COLO668 (cell line): ENCODE data around the gene CYP2A6.
"Not testable (repeated sequence)": the region's sequence is repeated elsewhere in the genome, so short reads cannot be mapped to it uniquely, and the experiment has no call there.

ENCODE experiments used
- DNase-seq: peaks from one replicate; lab custom pipeline; 2025; ENCODE audit not compliant: unreplicated experiment; lab: John Stamatoyannopoulos, UW

The CYP2A6 gene

GRCh38 chr19:40850277-40850676 lies at the start of gene CYP2A6:
CYP2A6 (minus strand) TSS chr19:40850447; CDS start chr19:40850426, 21 bp downstream.
- DNase-seq, result not testable (repeated sequence)

GRCh38 chr19:40899964-40900363 lies 49.7 kb upstream of the CYP2A6 start:
- not testable (repeated sequence) for DNase-seq

- not testable (repeated sequence) for DNase-seq
These were observed 46.9 kb upstream of the CYP2A6 start for GRCh38 chr19:40896843-40897789.

- no peak for DNase-seq
These were observed 46.2 kb upstream of the CYP2A6 start for GRCh38 chr19:40896418-40896796.

GRCh38 chr19:40893112-40893511 lies 42.9 kb upstream of the CYP2A6 start:
- no peak for DNase-seq

GRCh38 chr19:40889366-40889765 lies 39.1 kb upstream of the CYP2A6 start:
- no peak for DNase-seq

DNA sequence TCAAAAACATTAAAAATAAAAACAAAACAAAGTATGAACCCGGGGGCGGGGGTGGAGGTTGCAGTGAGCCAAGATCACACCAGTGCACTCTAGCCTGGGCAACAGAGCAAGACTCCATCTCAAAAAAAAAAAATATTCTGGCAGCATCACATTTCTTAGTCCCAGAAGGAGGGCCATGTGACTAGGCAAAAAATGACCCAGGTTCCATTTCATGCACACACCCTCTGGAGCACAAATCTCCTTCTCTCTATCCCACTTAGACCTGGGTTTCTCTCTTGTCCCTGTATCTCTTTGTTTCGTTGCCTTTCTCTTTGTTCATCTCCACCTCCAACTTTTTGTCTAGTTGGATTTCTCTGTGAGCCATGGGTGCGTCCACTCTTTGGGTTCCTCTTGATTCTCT lies 37.9 kb upstream of the CYP2A6 start:
- DNase-seq, result no peak

DNA sequence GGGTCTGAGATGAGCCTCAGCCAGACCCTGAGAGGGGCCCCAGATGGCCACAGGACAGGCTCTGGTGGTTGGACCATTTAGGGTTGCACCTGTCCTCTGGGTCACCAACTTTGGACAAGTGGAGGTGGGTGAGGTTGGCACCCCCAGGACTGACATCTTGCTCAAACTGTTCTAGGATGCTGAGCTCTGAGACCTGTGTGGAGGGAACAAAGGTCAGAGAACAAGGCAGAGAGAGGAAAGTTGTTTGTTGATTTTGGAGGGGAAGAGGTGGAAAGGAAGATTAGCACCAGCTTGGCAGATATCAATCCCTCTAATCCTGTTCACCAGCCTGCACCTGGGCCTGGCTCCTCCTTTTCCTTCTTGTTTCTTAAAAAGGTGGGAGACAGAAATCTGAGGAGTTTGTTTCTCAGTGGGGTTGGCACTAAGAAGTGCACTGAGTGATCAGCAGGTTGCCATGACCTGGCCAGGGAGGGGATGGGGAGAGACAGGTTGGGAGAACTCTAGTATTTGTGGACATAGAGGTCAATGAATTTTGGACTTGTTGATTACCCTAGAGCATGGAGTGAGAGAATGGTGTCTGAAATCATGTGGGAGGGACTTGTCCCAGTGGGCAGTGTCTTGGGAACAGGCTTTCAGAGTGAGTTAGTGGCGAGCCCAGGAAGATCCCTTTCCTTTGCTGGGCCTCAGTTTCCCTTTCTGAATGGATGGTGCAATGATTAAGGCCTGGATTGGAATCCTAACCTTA lies 34.1 kb upstream of the CYP2A6 start:
- DNase-seq, result not testable (repeated sequence)

- DNase-seq, result not testable (repeated sequence)
These were observed 31.8 kb upstream of the CYP2A6 start, which contains the start of gene CYP2A7 for GRCh38 chr19:40882062-40882461. CYP2A7 (minus strand) TSS chr19:40882231; CDS start chr19:40882210, 21 bp downstream.

DNA sequence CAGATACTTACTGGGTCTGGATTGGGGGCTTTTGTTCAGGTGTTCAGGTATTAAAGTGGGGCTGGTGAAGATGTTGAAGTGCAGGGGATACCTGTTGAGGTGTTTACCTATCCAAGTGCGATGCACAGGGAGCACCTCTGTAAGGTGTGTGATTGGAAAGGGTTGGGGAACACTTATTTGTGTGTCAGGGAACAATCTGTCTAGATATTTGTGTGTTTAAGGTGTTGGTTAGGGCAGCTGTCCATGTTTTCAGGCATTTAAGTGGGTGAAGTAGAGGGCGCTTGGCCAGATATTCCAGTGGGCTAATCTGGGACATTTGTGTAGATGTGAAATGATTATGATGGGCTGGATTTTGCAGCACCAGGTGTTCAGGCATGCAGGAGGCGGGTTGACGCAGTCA lies 29.1 kb upstream of the CYP2A6 start:
- DNase-seq, result not testable (repeated sequence)

- DNase-seq, result not testable (repeated sequence)
These were observed 25.3 kb upstream of the CYP2A6 start for GRCh38 chr19:40875526-40875951.

DNA sequence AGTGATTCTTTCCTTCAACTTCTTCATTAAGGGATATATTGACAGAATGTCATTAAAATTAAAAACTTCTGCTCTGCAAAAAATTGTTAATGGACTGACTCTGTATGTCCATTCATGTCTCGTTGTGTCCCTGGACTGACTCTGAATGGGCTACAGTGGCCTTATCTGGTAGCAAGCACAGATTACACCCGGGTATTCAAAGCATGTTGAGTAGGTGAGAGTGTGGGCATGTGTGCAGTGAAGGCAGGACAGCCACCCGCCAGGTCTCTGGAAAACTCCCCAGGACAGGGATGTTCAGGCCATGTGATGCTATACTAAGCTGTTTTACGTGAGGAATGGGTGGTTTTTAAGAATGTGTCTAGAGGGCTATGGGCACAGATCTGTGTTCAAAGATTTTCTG lies 24.6 kb upstream of the CYP2A6 start:
- DNase-seq, result not testable (repeated sequence)

DNA sequence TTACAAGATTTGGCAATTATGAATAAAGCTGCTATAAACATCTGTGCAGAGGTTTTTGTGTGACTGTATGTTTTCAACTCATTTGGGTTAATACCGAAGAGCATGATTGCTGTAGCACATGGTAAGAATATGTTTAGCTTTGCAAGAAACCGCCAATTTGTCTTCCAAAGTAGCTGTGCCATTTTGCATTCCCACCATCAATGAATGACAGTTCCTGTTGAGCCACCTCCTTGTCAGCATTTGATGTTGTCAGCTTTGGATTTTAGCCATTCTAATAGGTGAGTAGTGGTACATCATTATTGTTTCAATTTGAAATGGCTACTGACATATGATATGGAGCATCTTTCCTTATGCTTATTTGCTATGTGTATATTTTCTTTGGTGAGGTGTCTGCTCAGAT lies 23.6 kb upstream of the CYP2A6 start:
- DNase-seq, result not testable (repeated sequence)

DNA sequence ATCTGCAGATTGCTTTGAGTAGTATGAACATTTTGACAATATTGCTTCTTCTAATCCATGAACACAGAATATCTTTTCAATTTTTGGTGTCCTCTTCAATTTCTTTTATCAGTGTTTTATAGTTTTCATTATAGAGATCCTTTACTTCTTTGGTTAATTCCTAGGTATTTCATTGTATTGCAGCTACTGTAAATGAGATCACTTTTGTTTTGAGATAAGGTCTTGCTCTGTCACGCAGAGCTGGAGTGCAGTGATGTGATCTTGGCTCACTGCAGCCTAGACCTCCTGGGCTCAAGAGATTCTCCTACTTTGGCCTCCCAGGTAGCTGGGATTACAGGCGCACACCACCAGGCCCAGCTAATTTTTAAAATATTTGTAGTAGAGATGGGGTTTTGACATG lies 22.0 kb upstream of the CYP2A6 start:
- DNase-seq, result no peak

DNA sequence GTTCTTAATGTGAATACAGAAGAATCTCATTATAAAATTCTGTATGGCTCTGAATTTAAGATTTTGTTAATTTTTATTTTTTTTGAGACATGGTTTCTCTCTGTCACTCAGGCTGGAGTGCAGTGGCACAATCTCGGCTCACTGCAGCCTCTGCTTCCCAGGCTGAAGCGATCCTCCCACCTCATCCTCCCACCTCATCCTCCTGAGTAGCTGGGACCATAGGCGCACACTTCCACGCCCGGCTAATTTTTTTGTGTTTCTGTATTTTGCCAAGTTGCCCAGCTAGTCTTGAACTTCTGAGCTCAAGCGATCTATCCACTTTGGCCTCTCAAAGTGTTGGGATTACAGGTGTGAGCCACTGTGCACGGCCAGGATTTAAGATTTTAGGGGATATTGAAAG lies 17.5 kb upstream of the CYP2A6 start:
- DNase-seq, result no peak

GRCh38 chr19:40864739-40865496 lies 14.7 kb upstream of the CYP2A6 start:
- DNase-seq, result not testable (repeated sequence)

DNA sequence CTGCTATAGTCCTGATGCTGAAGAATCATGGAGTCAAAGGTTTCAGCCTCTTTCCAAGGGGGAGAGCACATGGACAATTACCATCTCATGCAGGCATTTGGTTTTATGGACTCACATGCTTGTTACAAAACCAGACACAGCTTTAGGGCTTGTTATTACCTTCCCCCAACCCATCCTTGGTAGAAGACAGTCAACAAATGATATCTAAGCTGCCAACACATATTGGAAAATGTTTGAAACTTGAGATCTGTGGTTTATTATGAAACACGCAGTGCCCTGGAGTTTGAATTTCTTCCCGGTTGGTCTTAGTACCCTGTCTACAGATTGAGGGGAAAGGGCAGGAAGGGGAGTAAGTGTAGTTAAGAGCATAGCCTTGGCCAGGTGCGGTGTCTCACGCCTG lies 12.5 kb upstream of the CYP2A6 start:
- DNase-seq, result no peak

DNA sequence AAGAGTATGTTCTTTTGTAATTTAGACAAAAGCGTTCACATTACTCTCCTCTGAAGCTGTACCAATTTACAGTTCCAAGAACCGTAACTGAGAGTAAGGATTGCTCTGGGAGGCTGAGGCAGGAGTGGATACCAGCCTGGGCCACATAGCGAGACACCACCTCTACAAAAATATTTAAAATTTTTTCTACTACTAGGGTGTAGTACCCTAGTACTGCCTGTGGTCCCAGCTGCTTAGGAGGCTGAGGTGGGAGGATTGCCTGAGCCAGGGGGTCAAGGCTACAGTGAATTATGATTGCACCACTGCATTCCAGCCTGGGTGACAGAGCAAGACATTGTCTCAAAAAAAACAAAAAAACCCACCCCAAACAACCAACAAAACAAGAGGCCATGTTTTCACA lies 12.1 kb upstream of the CYP2A6 start:
- no peak for DNase-seq

DNA sequence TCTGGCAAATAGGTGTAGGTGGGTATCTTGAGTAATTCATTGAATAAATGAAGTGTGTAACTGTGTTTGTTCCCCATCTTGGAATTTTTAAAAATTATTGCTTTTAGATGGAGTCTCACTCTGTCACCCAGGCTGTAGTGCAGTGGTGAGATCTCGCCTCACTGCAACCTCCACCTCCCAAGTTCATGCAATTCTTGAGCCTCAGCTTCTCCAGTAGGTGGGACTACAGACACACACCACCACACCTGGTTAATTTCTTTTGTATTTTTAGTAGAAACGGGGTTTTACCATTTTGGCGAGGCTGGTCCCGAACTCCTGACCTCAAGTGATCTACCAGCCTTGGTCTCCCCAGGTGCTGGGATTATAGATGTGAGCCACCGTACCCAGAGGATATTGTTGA lies 7.9 kb upstream of the CYP2A6 start:
- DNase-seq, result no peak

- not testable (repeated sequence) for DNase-seq
These were observed 2.4 kb upstream of the CYP2A6 start for GRCh38 chr19:40852467-40853152.
